Vagina (tissue), 2 donors: Measurements from ENCODE around the gene ACAA1. TPM values are rescaled to one million over a fixed set of nuclear protein-coding genes. Genes with fewer than 3 reads are reported as not detected.
"Not testable (repeated sequence)": the region's sequence is repeated elsewhere in the genome, so short reads cannot be mapped to it uniquely, and the experiment has no call there.

Experiments
- DNase-seq, 2 donors: peaks; one replicate each; pipeline ENCODE4 v3.0.0-alpha.2; 2017; ENCODE audit errors: extremely low spot score in 2 of 2
- H3K27ac ChIP-seq: fragments of 200-600 bp; sonication (generic); one replicate; pipeline ENCODE4 v1.5.1; 2019
- H3K27me3 ChIP-seq: fragments of 200-600 bp; sonication (generic); one replicate; pipeline ENCODE4 v1.5.1; 2019
- H3K36me3 ChIP-seq, 2 donors: fragments of 200-600 bp; sonication (generic); one replicate each; pipeline ENCODE4 v1.5.1; 2017 to 2019
- H3K4me1 ChIP-seq: fragments of 200-600 bp; sonication (generic); one replicate; pipeline ENCODE4 v1.5.1; 2019
- H3K4me3 ChIP-seq, 2 donors: fragments of 200-600 bp; sonication (generic); 1 replicate in 1 of 2; 2 replicates in 1 of 2; pipeline ENCODE4 v1.5.1; 2016 to 2019
- H3K9me3 ChIP-seq: fragments of 200-600 bp; sonication (generic); one replicate; pipeline ENCODE4 v1.5.1; 2019
- CTCF ChIP-seq, 3 experiments: fragments of 450-650 bp in 2 of 3; fragments of 200-600 bp in 1 of 3; sonication (generic) in 1 of 3; IDR thresholded peaks; one replicate each; pipeline ENCODE4 v1.5.1; 2017 to 2019; ENCODE audit warnings: antibody characterized with exemption in 3 of 3, mild to moderate bottlenecking in 2 of 3, moderate library complexity in 2 of 3
- POLR2A ChIP-seq, 2 donors: fragments of 450-650 bp; IDR thresholded peaks; one replicate each; pipeline ENCODE4 v1.6.1; 2017; ENCODE audit warnings: antibody characterized with exemption in 2 of 2, mild to moderate bottlenecking in 2 of 2, moderate library complexity in 2 of 2
- POLR2AphosphoS5 ChIP-seq, 2 donors: sonication (generic); formaldehyde crosslinking; IDR thresholded peaks; one replicate each; pipeline ENCODE4 v1.9.0; 2017; ENCODE audit warnings: antibody characterized with exemption in 2 of 2, mild to moderate bottlenecking in 2 of 2, low read depth in 1 of 2; ENCODE audit not compliant: insufficient read depth in 1 of 2
- intact Hi-C: fragments of 100-400 bp; cut with DNase I; formaldehyde crosslinking; loops from one replicate; pipeline ENCODE4 v1.15.1; 2023
- total RNA-seq: library from RNA; depleted of rRNA; stranded (reverse); fragments of >200 nt; gene quantifications from one replicate; pipeline ENCODE4 v1.2.3, GENCODE V29; 2016

The ACAA1 gene
- total RNA-seq, 1 donor from 2014 or later: 53.0 TPM

- no peaks in the 10 kb centered on the region for H3K27me3 ChIP-seq
- H3K27ac ChIP-seq: no peak overlapping the region
- intact Hi-C loops: no loop called here
- no peak for TF ChIP-seq POLR2AphosphoS5 (IDR thresholded peaks at IDR 0.05; ENCODE audit: insufficient read depth in 1 of 2, low read depth in 1 of 2)
- TF ChIP-seq POLR2A (IDR thresholded peaks at IDR 0.05): no peak
- TF ChIP-seq CTCF (IDR thresholded peaks at IDR 0.05): no peak
- no peak overlapping the region for H3K4me3 ChIP-seq
- no peaks in the 10 kb centered on the region for H3K36me3 ChIP-seq
- no peaks in the 10 kb centered on the region for H3K4me1 ChIP-seq
- H3K9me3 ChIP-seq: no peaks in the 10 kb centered on the region
- DNase-seq: no peak
Observed at GRCh38 chr3:38089163-38089562, 47.8 kb downstream of the ACAA1 start.

- H3K4me3 ChIP-seq: no peak overlapping the region
- DNase-seq: no peak
- H3K4me1 ChIP-seq: no peaks in the 10 kb centered on the region
- H3K9me3 ChIP-seq: no peaks in the 10 kb centered on the region
- TF ChIP-seq POLR2A (IDR thresholded peaks at IDR 0.05) (no peak), POLR2AphosphoS5 (IDR thresholded peaks at IDR 0.05; ENCODE audit: insufficient read depth in 1 of 2, low read depth in 1 of 2) (no peak), CTCF (IDR thresholded peaks at IDR 0.05) (no peak)
- H3K27ac ChIP-seq: no peak overlapping the region
- H3K36me3 ChIP-seq: no peaks in the 10 kb centered on the region
- no peaks in the 10 kb centered on the region for H3K27me3 ChIP-seq
- intact Hi-C loops: no loop called here
Observed at GRCh38 chr3:38088126-38089078, 48.5 kb downstream of the ACAA1 start.

- H3K4me1 ChIP-seq, H3K9me3 ChIP-seq, H3K36me3 ChIP-seq, H3K4me3 ChIP-seq, intact Hi-C loops, H3K27me3 ChIP-seq, DNase-seq, H3K27ac ChIP-seq: not testable (repeated sequence)
Observed at GRCh38 chr3:38087278-38087677, 49.6 kb downstream of the ACAA1 start.

GRCh38 chr3:38086496-38086895, 50.4 kb downstream of the ACAA1 start:
- no peak for TF ChIP-seq POLR2AphosphoS5 (IDR thresholded peaks at IDR 0.05; ENCODE audit: insufficient read depth in 1 of 2, low read depth in 1 of 2)
- TF ChIP-seq CTCF (IDR thresholded peaks at IDR 0.05): no peak
- TF ChIP-seq POLR2A (IDR thresholded peaks at IDR 0.05): no peak
- no peaks in the 10 kb centered on the region for H3K9me3 ChIP-seq
- no peak for DNase-seq

GRCh38 chr3:38085943-38086324, 51.0 kb downstream of the ACAA1 start:
- no peak overlapping the region for H3K4me3 ChIP-seq
- no peaks in the 10 kb centered on the region for H3K36me3 ChIP-seq
- H3K27me3 ChIP-seq: no peaks in the 10 kb centered on the region
- H3K27ac ChIP-seq: no peak overlapping the region
- intact Hi-C loops: no loop called here
- H3K4me1 ChIP-seq: no peaks in the 10 kb centered on the region
- H3K9me3 ChIP-seq: no peaks in the 10 kb centered on the region
- no peak for DNase-seq
- TF ChIP-seq POLR2A (IDR thresholded peaks at IDR 0.05) (no peak), POLR2AphosphoS5 (IDR thresholded peaks at IDR 0.05; ENCODE audit: insufficient read depth in 1 of 2, low read depth in 1 of 2) (no peak), CTCF (IDR thresholded peaks at IDR 0.05) (no peak)

More at GRCh38 chr3:38086496-38086895, 50.4 kb downstream of the ACAA1 start:
- Histone ChIP-seq H3K4me1 (no peaks in the 10 kb centered on the region), H3K4me3 (no peak overlapping the region), H3K27me3 (no peaks in the 10 kb centered on the region), H3K27ac (no peak overlapping the region), H3K36me3 (no peaks in the 10 kb centered on the region)
- intact Hi-C loops: no loop called here
